ENCODE results near the gene IGF2BP1.

DNA sequence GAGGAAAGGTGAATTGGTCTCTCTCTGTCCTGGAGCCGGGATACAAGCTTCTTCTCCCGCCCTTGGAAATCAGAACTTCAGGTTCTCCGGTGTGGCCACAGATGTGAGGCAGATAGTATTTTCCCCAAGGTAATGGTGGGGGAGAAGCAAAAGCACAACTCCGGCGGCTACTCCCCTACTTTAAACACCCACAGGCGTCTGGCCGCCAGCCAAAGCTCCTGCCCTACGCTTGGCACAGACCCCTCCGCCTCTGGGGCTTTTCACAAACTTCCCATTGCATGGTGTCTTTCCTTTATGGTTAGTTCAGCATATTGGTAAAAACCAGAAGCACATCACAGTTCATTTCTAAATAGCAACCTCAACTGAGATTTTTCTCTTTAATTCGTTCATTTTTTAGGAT is 95.9 kb downstream of the IGF2BP1 start:
- TF ChIP-seq, protein P1, sequence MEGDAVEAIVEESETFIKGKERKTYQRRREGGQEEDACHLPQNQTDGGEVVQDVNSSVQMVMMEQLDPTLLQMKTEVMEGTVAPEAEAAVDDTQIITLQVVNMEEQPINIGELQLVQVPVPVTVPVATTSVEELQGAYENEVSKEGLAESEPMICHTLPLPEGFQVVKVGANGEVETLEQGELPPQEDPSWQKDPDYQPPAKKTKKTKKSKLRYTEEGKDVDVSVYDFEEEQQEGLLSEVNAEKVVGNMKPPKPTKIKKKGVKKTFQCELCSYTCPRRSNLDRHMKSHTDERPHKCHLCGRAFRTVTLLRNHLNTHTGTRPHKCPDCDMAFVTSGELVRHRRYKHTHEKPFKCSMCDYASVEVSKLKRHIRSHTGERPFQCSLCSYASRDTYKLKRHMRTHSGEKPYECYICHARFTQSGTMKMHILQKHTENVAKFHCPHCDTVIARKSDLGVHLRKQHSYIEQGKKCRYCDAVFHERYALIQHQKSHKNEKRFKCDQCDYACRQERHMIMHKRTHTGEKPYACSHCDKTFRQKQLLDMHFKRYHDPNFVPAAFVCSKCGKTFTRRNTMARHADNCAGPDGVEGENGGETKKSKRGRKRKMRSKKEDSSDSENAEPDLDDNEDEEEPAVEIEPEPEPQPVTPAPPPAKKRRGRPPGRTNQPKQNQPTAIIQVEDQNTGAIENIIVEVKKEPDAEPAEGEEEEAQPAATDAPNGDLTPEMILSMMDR (IDR thresholded peaks at IDR 0.05): no peak
- no peak for TF ChIP-seq POLR2A (IDR thresholded peaks at IDR 0.05)

Measured in testis (tissue), 2 donors.